H4 (cell line): ENCODE measurements around the gene DNM2. TPM values are rescaled to one million over a fixed set of nuclear protein-coding genes. Genes with fewer than 3 reads are reported as not detected.
A peak's percentile ranks its signal among the peaks of the same experiment; 100 is the strongest.
"Not testable (repeated sequence)": the region's sequence is repeated elsewhere in the genome, so short reads cannot be mapped to it uniquely, and the experiment has no call there.

Experiments used
- DNase-seq: peaks from one replicate; pipeline ENCODE4 v3.0.0-alpha.2; 2015; ENCODE audit warnings: low spot score
- total RNA-seq: library from RNA; depleted of rRNA; stranded (reverse); fragments of >200 nt; shearing (Covaris generic); gene quantifications from 2 replicates; pipeline ENCODE4 v1.2.3, GENCODE V29; 2014; rRNA removed

DNM2 gene
- total RNA-seq, 1 experiment from 2014 or later = 31.0 TPM

DNA sequence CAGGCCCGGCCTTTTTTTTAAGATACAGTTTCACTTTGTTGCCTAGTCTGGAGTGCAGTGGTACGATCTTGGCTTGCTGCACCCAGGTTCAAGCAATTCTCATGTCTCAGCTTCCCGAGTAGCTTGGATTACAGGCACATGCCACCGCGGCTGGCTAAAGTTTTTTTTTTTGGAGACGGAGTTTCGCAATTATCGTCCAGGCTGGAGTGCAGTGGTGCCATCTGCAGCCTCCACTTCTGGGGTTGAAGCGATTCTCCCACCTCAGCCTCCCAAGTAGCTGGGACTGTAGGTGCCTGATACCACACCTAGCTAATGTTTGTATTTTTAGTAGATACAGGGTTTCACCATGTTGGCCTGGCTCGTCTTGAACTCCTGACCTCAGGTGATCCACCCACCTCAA is 148.6 kb downstream of the DNM2 start:
- DNase-seq = no peak

DNA sequence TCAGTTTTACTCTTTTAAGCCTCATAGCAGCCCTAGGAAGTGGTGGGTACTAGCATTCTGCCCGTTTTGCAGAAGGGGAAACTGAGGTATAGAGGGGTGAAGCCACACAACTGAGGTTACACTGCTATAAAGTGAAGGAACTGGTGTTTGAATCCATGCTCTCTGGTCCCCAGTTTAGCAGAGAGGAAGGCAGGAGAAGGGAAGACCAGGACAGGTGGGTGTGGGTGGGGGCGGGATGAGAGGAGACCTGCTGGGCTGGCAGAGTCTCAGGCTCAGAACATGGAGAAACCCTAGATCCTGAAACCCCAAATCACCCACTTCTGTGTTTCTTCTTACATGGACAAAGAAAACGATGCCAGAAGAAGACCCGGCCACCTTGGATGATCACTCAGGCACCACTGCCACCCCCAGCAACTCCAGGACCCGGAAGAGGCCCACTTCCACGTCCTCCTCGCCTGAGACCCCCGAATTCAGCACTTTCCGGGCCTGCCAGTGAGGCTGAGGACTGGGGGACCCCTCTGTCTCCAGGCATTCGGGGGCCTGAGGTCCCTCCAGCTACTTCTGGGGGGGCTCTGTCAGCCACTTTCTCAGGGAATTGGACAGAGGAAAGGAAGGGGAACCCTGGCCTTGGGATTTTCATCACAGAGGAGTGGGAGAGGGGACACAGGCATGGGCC is 151.1 kb downstream of the DNM2 start:
- no peak for DNase-seq

DNA sequence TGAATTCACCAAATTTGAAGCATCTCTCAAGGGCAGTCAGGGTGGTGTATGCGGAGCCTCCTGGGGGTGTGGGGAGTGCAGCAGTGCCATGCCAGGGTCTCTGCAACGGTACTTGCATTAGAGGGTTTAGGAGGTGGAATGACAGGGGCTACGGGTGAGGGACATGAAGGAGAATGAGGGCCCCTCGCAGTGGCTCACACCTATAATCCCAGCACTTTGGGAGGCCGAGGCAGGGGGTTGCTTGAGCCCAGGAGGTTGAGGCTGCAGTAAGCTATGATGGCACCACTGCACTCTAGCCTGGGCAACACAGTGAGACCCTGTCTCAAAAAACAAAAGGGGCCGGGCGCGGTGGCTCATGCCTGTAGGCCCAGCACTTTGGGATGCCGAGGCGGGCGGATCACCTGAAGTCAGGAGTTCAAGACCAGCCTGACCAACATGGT is 152.0 kb downstream of the DNM2 start:
- not testable (repeated sequence) for DNase-seq

DNA sequence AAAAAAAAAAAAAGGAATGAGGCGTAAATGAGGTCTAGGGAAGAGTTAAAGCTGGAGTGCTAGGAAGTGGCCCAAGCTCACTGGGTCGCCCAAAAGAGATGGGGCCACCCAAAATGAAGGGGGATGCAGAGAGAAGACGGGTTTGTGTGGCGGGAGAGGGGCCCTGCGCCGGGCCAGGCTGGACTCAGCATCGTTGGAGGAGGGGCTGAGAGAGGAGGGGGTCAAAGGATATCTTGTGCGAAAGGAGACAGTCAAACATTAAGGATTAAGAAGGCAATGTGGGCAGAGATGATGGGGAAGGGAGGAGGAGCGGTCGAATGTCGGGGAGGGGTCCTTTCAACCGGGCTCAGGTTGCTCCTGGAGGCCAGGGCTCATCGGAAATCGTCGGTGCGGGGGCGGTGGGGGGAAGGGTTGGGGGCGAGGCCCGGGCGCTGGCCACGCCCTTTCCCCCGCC is 152.6 kb downstream of the DNM2 start:
- no peak for DNase-seq

DNA sequence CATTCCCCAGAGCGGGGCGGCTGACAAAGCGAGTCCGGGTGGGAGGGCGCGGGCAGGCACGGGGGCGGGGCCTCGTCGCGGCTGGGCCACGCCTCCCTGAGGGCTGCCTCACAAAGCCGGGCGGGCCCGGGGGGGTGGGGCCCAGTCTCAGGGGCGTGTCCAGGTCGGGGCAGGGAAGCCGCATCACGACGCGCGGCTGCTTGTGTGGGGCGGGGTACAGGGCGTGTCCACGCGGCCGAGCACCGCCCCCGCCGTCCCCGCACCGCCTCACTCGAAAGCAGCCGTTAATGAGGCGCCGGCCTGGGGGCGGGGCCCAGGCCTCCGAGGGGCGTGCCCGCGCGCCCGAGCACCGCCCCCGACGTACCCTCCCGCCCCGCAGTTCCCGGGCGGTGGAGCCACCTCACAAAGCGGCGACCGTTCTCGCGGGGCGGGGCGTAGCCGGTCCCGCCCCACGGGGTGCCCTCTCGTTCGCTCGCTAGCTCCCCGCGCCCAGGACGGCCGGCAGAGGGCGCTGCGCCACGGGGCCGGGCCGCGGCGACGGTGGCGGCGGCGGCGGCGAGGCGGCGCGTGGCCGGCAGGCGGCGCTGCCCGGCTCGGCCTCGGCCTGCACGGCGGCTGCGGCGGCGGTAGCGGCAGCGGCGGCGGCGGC is 153.2 kb downstream of the DNM2 start, which contains the start of gene CARM1:
Gene CARM1 (plus strand): TSS at position 599 of the 649 bp plus-strand sequence. CDS start 150 bp downstream, outside the sequence.
- DNase-seq = peak; percentile 90

DNA sequence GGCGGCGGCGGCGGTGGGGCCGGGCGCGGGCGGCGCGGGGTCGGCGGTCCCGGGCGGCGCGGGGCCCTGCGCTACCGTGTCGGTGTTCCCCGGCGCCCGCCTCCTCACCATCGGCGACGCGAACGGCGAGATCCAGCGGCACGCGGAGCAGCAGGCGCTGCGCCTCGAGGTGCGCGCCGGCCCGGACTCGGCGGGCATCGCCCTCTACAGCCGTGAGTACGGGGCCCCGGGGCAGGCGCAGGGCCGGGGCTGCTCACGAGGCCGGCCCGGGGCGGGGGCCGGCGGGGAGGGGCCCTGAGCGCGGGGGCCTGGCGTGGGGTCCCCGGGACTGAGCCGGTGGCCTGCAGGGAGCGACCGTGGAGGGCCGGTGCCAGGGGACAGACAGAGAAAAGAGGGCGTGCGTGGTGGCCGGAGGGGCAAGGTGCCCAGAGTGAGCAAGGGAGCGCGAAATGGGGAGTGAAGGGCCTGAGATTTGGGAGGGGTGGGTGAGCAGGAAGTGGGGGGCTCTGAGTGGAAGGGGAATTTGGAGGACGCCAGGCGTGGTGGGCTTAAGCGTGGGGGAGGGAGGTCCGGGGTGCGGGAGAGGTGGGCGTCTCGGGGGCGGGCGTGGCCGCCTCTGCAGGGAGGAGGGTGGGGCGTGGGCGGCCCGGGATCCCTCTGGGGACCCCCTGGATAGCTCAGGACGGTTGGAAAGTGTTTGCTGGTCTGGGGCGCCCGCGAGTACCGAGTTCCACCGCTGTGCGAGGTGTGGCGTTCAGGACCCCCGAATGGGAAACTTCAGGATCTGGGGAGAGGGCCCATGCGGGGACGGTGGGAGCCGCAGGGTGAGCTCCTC is 154.0 kb downstream of the DNM2 start:
- DNase-seq = no peak

DNA sequence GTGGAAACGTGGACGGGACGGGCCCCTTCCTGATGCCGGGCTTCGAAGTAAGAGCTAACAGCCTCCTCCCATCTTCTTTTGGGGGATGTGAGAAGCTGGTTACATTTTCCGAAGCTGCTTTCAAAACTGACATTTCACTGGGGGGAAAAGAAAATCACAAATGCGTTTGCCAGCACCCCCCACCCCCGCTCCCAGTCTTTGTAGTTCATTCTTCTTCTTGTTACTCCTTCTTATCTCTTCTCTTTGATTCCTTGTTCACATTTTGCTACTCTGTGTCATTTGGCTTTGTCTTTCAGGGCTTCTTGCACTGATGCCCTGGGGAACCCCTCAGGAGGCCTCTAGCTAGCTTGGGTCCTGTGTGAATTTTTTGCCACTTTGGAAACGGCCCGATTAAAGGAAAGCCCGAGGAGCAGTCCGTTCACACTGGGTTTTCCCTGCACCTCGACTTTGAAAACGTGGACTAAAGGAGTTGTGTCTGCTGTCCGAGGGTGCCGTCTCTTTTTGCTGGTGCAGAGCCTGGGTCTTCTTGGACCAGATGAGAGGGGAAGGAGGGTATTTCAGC is 154.7 kb downstream of the DNM2 start:
- no peak for DNase-seq

DNA sequence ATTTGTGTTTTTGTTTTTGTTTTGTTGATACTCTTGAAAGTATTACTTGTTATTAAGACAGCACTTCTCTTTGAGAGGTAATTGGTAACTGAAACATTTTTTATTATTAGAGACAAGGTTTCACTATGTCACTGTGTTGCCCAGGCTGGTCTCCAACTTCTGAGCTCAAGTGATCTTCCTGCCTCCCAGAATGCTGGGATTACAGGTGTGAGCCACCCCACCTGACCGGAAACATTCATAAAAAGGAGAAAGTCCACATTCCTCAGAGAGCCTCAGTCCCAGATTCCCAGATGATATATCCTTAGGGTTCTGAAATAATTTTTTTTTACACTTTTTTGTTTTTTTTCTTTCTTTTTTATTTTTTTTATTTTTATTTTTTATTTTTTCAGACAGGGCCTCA is 156.1 kb downstream of the DNM2 start:
- DNase-seq = no peak

DNA sequence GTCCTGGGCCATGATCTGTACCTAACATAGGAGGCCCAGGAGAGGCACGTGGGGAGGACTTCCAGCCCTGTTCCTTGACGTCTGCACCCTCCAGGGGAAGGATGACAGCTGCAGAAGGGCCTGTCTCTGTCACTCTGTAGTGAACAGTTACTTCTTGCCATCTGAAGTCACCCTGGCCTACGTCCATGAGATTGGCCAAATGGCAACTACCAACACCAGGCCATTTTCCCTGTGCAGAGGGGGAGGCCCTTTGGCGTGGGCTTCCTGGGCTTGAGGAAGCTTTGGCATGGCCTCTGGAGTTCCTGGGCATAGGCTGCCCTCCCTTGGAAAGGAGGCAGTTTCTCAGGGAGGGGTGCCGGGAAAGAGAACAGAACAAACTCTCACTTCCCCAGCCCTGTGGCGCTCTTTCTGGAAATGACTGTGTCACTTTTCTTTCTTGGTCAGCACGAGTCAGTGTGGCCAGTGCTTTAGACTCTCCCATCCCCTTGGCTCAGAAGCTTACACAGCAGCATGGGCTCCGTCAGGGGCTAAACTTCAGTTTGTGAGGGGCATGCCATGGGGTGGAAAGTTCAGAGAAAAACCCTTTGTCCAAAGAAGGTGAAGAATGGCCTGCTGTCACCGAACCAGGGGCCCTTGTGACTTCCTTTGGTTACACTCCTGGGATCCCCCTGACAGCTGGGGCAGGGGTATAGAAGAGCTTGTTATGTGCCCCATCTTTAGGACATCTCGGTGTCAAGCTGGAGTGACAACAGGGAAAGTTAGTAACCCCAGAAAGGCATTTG is 158.8 kb downstream of the DNM2 start:
- no peak for DNase-seq

DNA sequence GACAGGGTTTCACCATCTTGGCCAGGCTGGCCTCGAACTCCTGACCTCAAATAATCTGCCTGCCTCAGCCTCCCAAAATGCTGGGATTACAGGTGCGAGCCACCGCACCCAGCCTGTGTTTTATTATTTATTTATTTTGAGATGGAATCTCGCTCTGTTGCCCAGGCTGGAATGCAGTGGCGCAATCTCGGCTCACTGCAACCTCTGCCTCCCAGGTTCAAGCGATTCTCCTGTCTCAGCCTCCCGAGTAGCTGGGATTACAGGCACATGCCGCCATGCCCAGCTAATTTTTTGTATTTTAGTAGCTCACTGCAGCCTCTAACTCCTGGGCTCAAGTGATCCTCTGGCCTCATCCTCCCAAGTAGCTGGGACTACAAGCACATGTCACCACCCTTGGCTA is 159.7 kb downstream of the DNM2 start:
- DNase-seq = not testable (repeated sequence)

DNA sequence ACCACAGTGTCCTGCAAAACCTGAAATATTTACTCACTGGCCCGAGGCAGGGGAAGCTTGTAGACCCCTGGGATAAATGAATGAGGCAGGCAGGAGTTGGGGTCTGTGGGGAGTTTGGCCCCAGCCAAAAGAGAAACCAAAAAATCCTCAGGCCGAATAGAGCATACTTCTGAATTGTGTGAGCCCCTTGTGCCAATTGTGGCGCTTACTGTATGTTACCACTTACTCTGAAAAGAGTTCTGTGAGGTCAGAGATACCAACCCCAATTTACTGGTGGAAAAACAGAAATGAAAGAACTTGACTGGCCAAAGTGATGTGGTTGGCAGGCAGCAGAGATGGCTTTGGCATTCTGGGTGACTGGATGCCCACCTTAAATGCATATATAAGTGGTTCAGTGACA is 160.4 kb downstream of the DNM2 start:
- DNase-seq = no peak

Other genes with a start within 250 kb of the DNM2 start
- 40.9 and 43.3 TPM in 2 replicates for gene KEAP1, start 214.7 kb upstream of the DNM2 start, total RNA-seq
- gene S1PR5, start 200.6 kb upstream of the DNM2 start, total RNA-seq = 1.0 and 1.7 TPM in 2 replicates
- 13.1 and 18.6 TPM in 2 replicates for gene ATG4D, start 174.2 kb upstream of the DNM2 start, total RNA-seq
- 7.7 and 8.3 TPM in 2 replicates for gene KRI1, start 152.1 kb upstream of the DNM2 start, total RNA-seq
- 3.2 and 5.2 TPM in 2 replicates for gene CDKN2D, start 149.1 kb upstream of the DNM2 start, total RNA-seq
- gene AP1M2, start 130.8 kb upstream of the DNM2 start, total RNA-seq = 7.8 and 14.8 TPM in 2 replicates
- gene SLC44A2, start 92.5 kb upstream of the DNM2 start, total RNA-seq = 9.9 and 11.8 TPM in 2 replicates
- 107 and 109 TPM in 2 replicates for gene ILF3, start 63.7 kb upstream of the DNM2 start, total RNA-seq
- gene QTRT1, start 16.6 kb upstream of the DNM2 start, total RNA-seq = 21.4 and 29.6 TPM in 2 replicates
- gene TMED1, start 118.1 kb downstream of the DNM2 start, total RNA-seq = 66.2 and 100 TPM in 2 replicates
- not detected in 2 replicates for gene C19orf38, start 130.3 kb downstream of the DNM2 start, total RNA-seq
- 21.0 and 21.2 TPM in 2 replicates for gene CARM1, start 153.5 kb downstream of the DNM2 start, total RNA-seq
- 31.7 and 42.5 TPM in 2 replicates for gene YIPF2, start 210.6 kb downstream of the DNM2 start, total RNA-seq
- gene TIMM29, start 210.7 kb downstream of the DNM2 start, total RNA-seq = 11.2 and 23.5 TPM in 2 replicates
- gene SMARCA4, start 243.0 kb downstream of the DNM2 start, total RNA-seq = 47.2 and 57.9 TPM in 2 replicates